ENCODE data around the gene THAP7.

The THAP7 gene

GRCh38 chr22:21045585-21046294 is 43.8 kb upstream of the THAP7 start, which contains the start of gene LRRC74B:
Gene LRRC74B (plus strand): TSS chr22:21045946. CDS start chr22:21045987, 41 bp downstream.
- Histone ChIP-seq H3K36me3 (ENCODE audit: control insufficient read depth, insufficient read depth, low read length) (no peaks in the 10 kb centered on the region), H3K4me3 (replicated peaks; ENCODE audit: low read depth, low read length) (peak within 1 kb of the TSS; percentile 38)
- TF ChIP-seq, protein P1, sequence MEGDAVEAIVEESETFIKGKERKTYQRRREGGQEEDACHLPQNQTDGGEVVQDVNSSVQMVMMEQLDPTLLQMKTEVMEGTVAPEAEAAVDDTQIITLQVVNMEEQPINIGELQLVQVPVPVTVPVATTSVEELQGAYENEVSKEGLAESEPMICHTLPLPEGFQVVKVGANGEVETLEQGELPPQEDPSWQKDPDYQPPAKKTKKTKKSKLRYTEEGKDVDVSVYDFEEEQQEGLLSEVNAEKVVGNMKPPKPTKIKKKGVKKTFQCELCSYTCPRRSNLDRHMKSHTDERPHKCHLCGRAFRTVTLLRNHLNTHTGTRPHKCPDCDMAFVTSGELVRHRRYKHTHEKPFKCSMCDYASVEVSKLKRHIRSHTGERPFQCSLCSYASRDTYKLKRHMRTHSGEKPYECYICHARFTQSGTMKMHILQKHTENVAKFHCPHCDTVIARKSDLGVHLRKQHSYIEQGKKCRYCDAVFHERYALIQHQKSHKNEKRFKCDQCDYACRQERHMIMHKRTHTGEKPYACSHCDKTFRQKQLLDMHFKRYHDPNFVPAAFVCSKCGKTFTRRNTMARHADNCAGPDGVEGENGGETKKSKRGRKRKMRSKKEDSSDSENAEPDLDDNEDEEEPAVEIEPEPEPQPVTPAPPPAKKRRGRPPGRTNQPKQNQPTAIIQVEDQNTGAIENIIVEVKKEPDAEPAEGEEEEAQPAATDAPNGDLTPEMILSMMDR (IDR thresholded peaks at IDR 0.05; ENCODE audit: insufficient read depth, low read length, poor library complexity, severe bottlenecking), result no peak

GRCh38 chr22:21044931-21045584 is 43.1 kb upstream of the THAP7 start:
- no peak for DNase-seq (ENCODE audit: extremely low read depth, insufficient read length)
- Histone ChIP-seq H3K27me3 (replicated peaks; ENCODE audit: control insufficient read depth, insufficient read depth, low read length) (no peaks in the 10 kb centered on the region; the same call in 1 of the 2 replicates), H3K4me3 (replicated peaks; ENCODE audit: low read depth, low read length) (no peak overlapping the region), H3K36me3 (ENCODE audit: control insufficient read depth, insufficient read depth, low read length) (no peaks in the 10 kb centered on the region)
- TF ChIP-seq, protein P1 (IDR thresholded peaks at IDR 0.05; ENCODE audit: insufficient read depth, low read length, poor library complexity, severe bottlenecking), result no peak

More at GRCh38 chr22:21045585-21046294, 43.8 kb upstream of the THAP7 start, which contains the start of gene LRRC74B:
- peak; percentile 89 for DNase-seq (ENCODE audit: extremely low read depth, insufficient read length)
- no peaks in the 10 kb centered on the region; the same call in 1 of the 2 replicates for H3K27me3 ChIP-seq (replicated peaks; ENCODE audit: control insufficient read depth, insufficient read depth, low read length)

DNA sequence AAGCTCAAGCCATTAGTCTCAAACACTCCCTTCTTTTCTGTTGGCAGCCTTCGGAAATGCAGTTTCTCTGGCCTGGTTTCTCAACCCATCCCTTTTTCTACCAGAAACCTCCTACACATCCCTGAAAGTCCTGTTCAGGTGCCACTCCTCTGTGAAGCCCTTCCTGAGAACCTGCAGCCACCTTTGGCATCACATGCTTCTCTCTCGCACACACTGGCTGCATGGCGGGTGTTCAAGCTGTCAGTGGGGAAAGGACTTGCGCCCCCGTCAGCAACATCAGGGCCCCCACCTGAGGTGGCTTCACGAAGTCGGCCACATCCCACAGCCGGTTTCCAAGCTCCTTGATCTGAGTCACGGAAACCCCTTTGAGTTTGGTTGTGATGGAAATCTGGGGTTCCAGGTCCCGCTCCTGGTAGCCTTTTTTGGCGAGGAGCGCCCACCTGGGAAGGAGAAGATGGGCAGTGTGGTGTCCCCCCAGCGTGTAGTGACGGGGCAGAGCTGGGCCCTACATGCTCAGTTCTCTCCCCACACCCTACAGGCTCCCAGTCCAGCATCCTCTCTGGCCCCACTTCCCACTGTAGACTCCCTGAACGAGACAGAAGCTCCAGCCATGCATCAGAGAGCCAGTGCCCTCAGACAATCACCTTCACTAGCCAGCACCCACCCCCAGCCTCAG is 42.1 kb upstream of the THAP7 start:
- H3K27me3 ChIP-seq (replicated peaks; ENCODE audit: control insufficient read depth, insufficient read depth, low read length), result no peaks in the 10 kb centered on the region; the same call in 1 of the 2 replicates
- TF ChIP-seq, protein P1 (IDR thresholded peaks at IDR 0.05; ENCODE audit: insufficient read depth, low read length, poor library complexity, severe bottlenecking), result no peak
- DNase-seq (ENCODE audit: extremely low read depth, insufficient read length), result no peak

GRCh38 chr22:21042978-21043859 is 41.3 kb upstream of the THAP7 start:
- DNase-seq (ENCODE audit: extremely low read depth, insufficient read length), result no peak

More for the DNA sequence above, 42.1 kb upstream of the THAP7 start:
- H3K36me3 ChIP-seq (ENCODE audit: control insufficient read depth, insufficient read depth, low read length), result no peaks in the 10 kb centered on the region
- no peak overlapping the region for H3K4me3 ChIP-seq (replicated peaks; ENCODE audit: low read depth, low read length)

More at GRCh38 chr22:21042978-21043859, 41.3 kb upstream of the THAP7 start:
- Histone ChIP-seq H3K36me3 (ENCODE audit: control insufficient read depth, insufficient read depth, low read length) (no peaks in the 10 kb centered on the region), H3K27me3 (replicated peaks; ENCODE audit: control insufficient read depth, insufficient read depth, low read length) (no peaks in the 10 kb centered on the region; the same call in 1 of the 2 replicates), H3K4me3 (replicated peaks; ENCODE audit: low read depth, low read length) (no peak overlapping the region)
- TF ChIP-seq, protein P1 (IDR thresholded peaks at IDR 0.05; ENCODE audit: insufficient read depth, low read length, poor library complexity, severe bottlenecking), result no peak

All from GM06990 (cell line).